HG03432 (cell line): ENCODE measurements around the gene LRMDA.
"Not testable (repeated sequence)": the region's sequence is repeated elsewhere in the genome, so short reads cannot be mapped to it uniquely, and the experiment has no call there.

Experiments used
- ATAC-seq: cut with Tn5 transposase; IDR thresholded peaks from one replicate; pipeline ENCODE4 v1.9.1; 2021; ENCODE audit warnings: mild to moderate bottlenecking, moderate library complexity; ENCODE audit not compliant: unreplicated experiment

LRMDA gene

DNA sequence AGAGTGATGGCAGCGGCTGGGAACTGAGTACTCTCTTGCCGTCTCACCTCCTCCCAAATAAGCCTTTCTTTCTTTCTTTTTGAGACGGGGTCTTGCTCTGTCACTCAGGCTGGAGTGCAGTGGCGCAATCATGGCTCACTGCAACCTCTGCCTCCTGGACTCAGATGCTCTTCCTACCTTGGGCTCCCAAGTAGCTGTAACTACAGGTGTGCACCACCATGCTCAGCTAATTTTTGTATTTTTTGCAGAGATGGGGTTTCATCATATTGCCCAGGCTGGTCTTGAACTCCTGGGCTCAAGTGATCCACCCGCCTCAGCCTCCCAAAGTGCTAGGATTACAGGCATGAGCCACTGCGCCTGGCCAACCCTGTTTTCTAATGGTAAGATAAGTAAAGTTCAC is 174.4 kb downstream of the LRMDA start:
- not testable (repeated sequence) for ATAC-seq

DNA sequence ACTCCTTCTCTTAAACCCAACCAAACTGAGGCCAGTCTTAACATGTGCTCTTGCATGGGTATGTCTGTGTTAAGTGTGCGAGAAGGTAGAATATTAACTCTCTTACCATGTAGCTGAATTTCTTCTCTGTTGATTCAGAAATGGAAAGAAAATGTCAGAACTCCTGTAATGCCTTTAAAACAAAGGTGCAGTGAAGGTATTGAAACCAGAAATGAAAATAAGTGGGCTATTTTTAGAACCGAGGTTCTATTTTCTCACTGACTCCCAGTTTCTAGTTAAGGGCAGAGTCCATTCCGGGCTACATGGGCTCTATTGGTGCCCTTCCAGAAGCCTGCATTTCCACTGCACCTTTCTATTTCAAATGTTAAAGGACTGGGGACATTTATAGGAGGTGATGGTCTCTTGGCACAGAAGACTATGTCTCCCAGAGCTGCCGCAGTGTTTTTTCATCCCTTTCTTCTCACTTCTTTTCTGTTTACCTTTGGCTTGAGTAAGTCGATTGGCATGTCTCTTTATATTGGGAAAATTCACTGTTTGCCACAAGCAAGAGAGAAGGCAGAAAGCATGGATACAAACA is 174.9 kb downstream of the LRMDA start:
- peak; percentile 68 for ATAC-seq

DNA sequence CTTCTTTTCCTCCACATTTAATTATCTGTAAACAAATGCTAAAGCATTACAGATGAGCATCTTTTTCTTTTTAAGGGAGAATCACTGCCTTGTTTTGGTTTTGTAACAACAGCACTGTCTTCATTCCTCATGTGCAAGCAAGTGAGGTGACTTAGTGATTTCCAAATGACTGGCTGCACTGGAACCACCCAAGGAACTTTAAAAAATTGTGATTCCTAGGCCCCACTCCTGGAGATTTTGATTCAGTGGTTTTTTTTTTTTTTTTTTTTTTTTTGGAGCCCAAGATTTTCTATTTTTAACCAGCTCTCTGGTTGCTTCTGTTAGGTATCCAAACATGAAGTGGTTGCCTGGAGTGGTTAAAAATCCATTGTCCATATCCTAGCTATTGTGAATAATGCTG is 176.2 kb downstream of the LRMDA start:
- ATAC-seq: no peak

DNA sequence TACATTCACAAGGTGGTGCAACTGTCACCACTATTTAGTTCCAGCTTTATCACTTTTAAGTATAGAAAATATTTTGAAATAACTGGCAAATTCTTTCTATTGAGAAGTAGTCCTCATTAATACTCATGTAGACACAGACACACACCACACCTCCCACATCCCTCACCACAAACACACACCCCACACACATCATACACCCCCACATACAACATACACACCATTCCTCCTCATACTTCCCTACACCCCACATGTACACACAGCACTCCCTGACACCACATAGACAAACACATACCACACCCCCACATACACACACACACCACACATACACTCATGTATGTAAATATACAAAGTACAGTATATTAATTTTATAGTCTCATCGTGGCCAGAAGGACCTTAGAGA is 178.8 kb downstream of the LRMDA start:
- ATAC-seq: no peak

DNA sequence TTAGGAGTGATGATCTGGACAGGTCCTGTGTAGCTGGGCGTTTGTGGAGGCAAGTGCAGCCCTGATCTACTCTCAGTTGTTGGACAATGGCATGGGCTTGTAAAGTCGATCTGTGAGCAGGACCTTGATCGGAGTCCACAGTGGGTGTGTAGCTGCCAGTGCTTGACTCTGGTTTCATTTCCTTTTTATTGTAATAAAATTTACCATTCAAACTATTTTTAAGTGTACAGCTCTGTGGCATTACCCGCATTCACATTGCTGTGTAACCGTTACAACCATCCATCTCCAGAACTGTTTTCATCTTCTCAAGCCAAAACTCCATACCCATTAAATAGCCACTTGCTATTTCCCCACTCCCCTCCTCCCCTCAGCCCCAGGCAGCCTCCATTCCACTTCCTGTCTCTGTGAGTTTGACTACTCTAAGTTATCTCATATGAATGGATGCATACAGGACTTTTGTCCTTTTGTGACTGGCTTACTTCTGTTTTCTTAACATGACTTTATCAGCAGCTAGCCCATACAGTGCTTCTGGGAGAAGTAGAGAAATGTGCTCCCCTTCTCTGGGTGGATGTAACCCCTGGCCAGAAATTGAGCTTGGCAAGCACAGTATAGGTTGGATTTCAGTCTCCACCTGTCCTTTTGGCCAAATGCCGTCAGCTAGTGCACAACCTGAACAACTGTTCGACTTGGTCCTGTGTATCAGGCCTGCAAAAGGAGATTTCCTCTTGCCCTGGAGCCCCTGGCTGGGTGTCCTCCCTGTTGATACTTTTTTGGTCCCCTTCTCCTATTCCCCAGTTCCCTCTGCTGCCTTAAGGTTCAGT is 180.0 kb downstream of the LRMDA start:
- peak; percentile 52 for ATAC-seq

DNA sequence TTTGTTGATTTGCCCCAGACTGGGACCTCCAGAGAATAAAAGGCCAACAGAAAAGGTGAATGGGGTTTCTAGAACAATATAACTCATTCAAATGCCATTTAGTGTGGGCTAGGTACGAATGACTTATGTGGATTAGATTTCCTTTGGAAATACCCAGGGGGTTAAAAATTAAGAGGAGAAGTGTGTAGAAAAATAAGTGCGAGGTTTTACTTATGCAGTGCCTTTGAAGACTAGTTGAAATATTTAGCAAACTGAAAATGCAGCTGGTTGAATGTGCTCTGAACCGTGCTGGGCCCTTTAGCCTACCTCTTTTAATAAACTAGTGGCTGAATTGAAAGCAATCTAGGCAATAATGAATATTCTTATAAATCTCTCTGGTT is 180.6 kb downstream of the LRMDA start:
- ATAC-seq: peak; percentile 21

DNA sequence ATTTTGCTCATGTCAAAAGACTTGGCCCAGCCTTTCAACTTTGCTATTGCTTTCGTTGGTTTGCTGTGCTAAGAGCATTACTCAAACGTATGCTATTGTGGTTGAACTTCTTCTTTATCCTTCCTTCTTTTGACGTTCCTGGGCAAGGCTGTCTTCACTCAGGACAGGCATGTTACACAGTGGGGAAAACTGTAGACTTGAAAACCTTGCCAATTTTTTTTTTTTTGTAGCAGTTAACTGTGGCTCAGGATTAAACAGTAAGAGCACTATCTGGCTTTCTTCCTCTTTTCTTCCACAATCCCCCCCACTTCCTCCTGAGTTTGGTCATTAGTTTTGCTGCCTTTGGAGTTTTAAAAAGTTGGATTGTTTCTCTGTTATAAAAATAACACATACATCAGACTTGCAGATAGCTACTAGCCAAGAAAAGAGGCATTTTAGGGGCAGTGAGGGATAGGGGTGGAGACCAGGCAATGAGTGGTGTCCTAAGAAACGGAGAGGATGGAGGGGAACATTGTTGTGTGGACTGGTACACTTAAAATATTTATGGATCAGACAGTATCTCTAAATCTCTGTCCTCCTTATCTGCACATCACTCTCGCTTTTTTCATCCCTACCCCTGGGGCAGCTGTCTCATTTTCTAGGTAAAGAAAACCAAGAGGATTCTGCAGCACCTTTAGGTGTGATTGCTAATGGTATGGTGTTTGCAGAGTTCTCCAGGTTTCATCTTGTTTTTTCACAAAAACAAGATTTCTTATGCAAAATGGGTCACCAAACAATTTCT is 181.7 kb downstream of the LRMDA start:
- ATAC-seq: peak; percentile 34

DNA sequence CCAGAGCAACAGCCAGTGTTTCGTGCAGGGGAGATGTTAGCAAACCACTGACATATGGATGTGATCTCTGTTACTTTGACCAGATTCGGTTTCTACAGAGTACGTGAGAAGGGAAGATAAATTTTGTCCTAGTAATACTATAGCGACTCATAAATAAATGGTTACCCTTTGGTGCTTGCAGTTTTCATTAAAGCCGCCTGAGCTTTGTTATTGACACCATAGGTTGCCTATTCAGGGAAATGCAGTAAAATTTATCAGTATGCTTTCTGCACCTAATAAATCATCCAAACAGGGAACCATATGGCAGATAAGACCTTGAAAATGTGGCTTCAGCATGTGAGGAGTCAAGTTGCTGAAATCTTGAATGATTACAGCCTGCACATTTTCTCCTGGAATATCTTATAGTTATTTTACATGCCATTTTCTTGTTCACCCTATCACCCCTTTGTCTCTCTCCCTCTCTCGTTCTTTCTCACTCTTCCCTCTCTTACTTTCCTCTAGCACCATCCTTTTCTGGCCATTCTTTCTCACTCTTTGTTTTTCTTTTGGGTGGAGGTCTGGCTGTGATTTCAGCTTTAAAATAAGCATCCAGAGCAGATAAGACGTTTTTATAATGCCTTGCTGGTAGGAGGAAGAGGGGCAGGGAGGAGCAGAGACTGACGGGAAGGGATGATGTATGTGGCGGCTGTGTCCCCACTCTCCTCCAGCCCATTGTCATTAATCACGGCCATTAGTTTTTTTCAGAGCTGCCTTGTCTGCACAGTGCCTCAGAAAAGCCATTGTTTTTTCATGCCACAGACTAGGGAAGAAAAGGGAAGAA is 182.5 kb downstream of the LRMDA start:
- ATAC-seq: peak; percentile 35

DNA sequence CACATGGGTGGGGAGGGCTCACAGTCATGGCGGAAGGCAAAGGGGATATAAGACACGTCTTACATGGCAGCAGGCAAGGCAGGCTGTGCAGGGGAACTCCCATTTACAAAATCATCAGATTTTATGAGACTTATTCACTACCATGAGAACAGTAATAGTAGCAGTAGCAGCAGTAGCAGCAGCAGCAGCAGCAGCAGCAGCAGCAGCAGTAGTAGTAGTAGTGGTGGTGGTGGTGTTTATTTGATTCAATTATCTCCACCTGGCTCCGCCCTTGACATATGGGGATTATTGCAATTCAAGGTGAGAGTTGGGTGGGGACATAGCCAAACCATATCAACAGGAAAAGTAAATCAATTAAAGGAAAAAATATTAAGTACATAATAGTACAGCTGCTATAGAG is 184.7 kb downstream of the LRMDA start:
- ATAC-seq: no peak

DNA sequence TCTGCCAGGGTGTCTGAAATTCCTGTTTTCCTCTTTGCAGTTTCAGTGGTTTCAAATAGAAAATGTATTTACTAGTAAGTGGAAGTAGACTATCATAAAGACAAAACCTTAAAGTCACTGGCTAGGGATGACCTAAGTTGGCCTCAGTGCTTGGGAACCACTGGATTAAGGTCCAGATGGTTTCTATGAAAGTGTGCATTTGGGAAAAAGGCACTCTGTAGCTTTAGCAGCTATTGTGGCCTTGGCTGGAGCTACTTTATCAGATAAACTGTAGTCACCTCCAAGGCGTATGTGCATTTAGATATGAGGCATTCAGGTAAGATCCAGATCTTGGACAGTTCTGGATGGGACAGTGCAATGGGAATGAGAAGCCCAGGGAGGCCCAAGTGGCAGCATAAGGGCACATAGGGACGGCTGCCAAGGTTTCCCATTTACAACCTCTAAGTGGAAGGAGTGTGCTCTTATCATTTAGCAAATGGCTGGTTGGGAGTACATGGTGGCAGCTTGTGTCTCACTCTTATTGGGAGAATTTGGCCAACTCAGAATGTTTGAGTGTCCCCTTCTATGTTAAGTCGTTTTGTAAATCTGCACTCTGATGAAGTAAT is 185.6 kb downstream of the LRMDA start:
- no peak for ATAC-seq

DNA sequence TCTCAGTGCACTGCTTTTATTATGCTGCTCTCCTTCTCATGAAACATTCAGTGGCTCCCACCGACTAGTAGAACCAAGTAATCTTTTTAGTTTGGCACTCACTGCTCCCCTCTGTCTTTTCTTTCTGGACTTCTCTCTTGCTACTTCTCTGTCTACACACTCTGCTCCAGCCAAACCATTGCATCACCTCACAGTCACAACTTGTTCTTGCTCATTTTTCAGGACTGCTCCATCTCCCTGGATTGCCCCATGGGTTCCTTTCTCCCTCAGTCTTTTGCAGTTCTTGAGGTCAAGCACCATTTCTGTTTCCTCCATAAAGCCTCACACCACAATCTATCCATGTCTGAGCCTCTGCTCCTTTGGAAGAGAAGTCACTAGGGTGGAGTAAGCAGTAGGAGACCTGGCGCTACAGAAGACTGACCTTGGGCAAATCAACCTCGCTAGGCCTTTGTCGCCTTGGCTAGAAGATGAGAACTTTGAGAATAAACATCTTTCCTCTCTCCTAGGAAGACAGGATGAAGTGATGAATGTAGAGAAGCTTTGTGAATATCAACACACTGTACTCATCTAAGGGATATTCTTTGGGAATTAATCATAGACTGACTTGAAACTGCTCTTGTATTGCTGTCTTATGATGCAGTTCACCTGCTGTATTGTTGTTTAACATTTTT is 186.2 kb downstream of the LRMDA start:
- ATAC-seq: no peak

DNA sequence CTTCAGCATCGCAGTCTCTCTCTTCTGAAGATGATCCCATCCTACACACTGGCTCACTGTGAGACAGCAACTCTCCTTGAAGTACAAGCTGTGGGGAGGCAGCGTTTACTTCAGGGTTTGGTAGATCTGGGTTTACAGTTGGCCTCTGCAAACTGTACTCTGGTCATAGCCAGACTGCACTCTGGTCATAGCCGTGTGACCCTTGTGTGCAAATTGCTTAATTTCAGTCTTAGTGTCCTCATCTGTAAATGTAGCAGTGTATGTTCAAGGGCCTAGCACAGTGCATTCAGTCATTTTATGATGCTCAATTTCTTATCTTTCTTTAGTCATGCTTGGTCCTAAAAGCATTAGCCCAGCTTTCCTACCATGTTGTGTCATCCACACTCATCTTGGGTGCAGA is 188.2 kb downstream of the LRMDA start:
- ATAC-seq: peak; percentile 25

DNA sequence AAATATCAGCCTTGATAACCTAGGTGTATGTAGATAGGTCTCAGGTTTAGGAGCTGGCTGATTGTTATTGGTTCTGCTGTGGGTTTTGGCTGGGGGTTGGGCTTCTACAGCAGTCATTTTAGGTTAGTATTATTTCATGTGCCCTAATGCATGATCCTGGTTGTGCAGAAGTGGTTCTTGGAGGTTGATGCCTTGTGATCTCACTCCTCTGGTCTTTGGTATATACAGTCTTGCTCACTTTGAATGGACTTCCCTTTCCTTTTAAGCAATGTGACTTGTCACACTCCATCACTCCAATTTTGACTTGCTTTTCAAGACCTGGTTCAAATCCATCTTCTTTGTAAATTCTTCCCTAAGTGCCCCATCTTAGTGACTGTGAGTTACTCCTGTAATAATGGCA is 188.9 kb downstream of the LRMDA start:
- no peak for ATAC-seq

DNA sequence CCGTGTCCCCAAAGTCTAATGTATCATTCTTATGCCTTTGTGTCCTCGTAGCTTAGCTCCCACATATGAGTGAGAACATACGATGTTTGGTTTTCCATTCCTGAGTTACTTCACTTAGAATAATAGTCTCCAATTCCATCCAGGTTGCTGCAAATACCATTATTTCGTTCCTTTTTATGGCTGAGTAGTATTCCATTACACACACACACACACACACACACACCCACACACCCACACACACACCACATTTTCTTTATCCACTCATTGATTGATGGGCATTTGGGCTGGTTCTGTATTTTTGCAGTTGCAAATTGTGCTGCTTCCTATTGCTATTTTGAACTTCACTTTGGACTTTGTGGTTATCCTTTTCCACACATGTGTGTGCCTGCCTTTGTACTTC is 189.6 kb downstream of the LRMDA start:
- ATAC-seq: not testable (repeated sequence)

DNA sequence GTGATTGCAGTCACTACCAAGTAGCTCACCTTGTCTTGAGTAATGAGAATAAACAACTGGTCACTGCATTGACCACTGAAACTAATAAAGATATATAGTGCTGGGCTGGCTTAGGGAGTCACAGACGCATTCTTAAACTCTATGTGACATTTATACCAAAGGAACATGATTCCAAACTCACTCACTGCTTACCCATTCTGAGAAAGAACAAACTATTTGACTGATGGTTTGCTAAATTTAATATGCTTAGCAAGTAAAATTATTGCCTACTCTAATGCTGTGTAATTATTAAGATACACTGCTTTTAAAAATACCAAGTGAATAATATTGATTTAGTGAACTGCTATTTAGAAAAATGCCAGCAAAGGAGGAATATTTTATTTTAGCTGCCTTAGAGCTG is 191.1 kb downstream of the LRMDA start:
- no peak for ATAC-seq

DNA sequence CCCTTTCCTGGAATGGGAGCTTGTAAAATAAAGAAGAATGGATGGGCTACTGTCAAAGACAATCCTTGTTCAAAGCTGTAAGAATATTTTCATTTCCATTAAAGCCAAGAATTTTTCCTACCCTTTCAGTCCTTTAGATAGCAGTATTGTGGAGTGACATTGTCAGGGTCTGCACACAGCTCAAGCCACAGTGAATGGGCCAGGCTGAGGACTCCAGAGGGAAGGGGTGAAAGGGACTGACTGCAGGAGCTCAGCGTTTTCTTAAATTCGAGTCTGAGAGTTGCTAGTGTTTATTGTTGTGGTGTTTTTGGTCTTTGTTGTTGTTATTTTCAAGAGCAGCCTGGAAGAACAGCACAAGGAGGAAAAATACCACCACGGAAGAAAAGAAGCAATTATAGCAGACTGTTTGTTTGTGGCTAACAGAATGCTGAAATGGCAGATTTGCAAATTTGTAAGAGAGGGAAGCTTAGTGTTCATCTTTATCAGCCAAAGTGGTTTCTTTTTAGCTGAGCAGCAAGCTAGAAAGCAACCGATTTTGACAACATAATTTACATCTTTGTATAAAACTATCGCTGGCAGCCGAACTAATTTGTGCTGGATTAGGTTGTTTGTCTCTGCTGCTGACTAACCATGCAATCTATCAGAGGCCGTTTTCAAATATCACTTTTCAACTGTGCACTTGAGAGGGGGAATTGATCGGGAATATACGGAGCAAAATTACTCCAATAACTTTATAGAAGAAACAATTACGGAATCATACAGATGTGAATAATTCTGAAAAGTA is 192.1 kb downstream of the LRMDA start:
- no peak for ATAC-seq

DNA sequence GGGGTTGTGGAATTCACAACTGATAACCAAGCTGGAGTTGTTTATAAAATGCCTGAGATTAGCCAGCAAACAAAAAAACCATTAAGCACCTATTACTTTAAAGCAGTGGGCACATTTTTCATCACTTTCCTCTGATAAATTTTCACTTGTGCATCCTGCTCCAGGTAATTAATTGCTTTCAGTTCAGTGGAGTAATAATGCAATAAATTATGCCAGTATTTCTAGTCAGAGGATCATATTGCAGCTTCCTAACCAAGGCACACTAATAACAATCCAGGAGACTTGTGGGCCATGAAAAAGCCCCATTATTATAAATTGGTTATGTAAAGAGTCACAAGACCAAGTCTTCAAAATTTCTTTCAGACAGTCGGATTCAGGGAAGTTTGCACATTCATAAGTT is 193.2 kb downstream of the LRMDA start:
- no peak for ATAC-seq

DNA sequence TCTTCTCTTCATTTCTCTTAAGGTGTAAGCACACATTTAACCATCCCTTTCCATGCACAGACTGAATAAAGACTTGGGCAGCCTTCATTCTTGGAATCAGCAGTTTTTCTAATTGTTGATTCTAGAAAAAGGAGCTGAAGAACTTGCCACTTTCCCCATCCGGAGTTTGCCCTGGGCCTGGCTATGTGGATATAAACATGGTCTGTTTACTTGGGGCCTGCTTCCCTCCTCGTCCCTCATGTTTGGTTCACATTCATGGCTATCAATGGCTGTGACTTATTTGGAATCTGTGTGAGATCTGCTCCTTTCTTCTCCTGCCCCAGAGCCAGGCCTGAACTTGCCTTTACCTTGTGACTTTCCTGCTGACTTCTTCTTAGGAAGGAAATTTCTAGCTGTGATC is 199.3 kb downstream of the LRMDA start:
- ATAC-seq: no peak

DNA sequence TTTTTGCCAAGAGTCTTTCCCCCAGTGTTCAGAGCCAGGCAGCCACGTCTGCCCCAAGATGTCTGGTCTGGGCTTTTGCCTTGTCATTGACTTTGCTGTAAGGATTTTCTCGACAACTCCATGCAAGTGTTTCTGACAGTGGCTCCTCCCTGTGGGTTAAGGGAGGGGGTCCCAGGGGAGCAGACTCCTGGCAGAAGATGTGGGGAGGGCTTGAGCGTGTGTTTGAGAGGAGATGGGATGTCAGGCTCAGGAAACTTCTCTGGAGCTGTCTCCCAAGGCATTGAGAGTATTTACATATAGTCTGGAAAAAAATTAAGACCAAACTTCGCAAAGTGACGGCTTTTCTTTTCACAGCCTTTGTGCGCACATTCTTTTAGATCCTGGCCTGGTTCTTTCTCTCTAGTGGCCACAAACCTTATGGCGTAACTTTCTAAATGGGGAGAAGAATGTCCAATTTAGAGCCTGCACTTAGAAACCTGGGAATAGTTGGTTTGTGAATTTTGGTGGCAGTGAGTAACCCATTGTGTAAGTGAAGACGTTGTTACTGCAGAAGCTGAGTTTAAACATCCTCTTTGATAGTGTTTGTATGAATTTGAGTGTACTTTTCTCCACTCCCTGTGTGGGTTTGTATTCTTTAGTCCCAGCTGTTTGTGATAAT is 201.5 kb downstream of the LRMDA start:
- no peak for ATAC-seq
